GM18873 (cell line): ENCODE results near the gene C1orf35.
A peak's percentile ranks its signal among the peaks of the same experiment; 100 is the strongest.

Experiments used
- ATAC-seq: cut with Tn5 transposase; IDR thresholded peaks from one replicate; pipeline ENCODE4 v1.9.1; 2021; ENCODE audit warnings: mild to moderate bottlenecking, moderate library complexity, moderate number of reproducible peaks; ENCODE audit not compliant: unreplicated experiment, low FRiP score

The C1orf35 gene

GRCh38 chr1:228102791-228103620 lies at the start of gene C1orf35:
TSS of gene C1orf35 (minus strand) at chr1:228103325. CDS start at chr1:228103227, 98 bp downstream.
- ATAC-seq: peak; percentile 56

- ATAC-seq: no peak
These were observed 49.8 kb upstream of the C1orf35 start for GRCh38 chr1:228152918-228153258.

- no peak for ATAC-seq
These were observed 49.2 kb upstream of the C1orf35 start for GRCh38 chr1:228152097-228152917.

- no peak for ATAC-seq
These were observed 48.2 kb upstream of the C1orf35 start for GRCh38 chr1:228151180-228151925.

- ATAC-seq: no peak
These were observed 47.5 kb upstream of the C1orf35 start for GRCh38 chr1:228150461-228151179.

- no peak for ATAC-seq
These were observed 47.0 kb upstream of the C1orf35 start for GRCh38 chr1:228150120-228150460.

GRCh38 chr1:228149406-228150119 lies 46.4 kb upstream of the C1orf35 start, which contains the start of gene GJC2:
TSS of gene GJC2 (plus strand) at chr1:228149930. CDS start at chr1:228157759, 7,829 bp downstream.
- ATAC-seq: no peak

GRCh38 chr1:228148935-228149405 lies 45.8 kb upstream of the C1orf35 start:
- no peak for ATAC-seq

GRCh38 chr1:228148196-228148861 lies 45.2 kb upstream of the C1orf35 start:
- ATAC-seq: no peak

- no peak for ATAC-seq
These were observed 44.6 kb upstream of the C1orf35 start for GRCh38 chr1:228147768-228148167.

- no peak for ATAC-seq
These were observed 44.1 kb upstream of the C1orf35 start for GRCh38 chr1:228147151-228147693.

GRCh38 chr1:228146417-228147150 lies 43.5 kb upstream of the C1orf35 start:
- ATAC-seq: no peak

GRCh38 chr1:228145463-228146416 lies 42.6 kb upstream of the C1orf35 start:
- ATAC-seq: no peak

- no peak for ATAC-seq
These were observed 41.8 kb upstream of the C1orf35 start for GRCh38 chr1:228144993-228145343.

GRCh38 chr1:228144193-228144992 lies 41.3 kb upstream of the C1orf35 start:
- no peak for ATAC-seq

GRCh38 chr1:228143480-228144192 lies 40.5 kb upstream of the C1orf35 start:
- ATAC-seq: no peak
